HG03520 (cell line): Measurements from ENCODE around the gene DDX50.
"Not testable (repeated sequence)": the region's sequence is repeated elsewhere in the genome, so short reads cannot be mapped to it uniquely, and the experiment has no call there.

Experiments
- ATAC-seq: cut with Tn5 transposase; IDR thresholded peaks from one replicate; pipeline ENCODE4 v1.9.1; 2021; ENCODE audit warnings: mild to moderate bottlenecking, moderate library complexity; ENCODE audit not compliant: unreplicated experiment

Gene DDX50

GRCh38 chr10:68900427-68901104 lies 549 bp upstream of the DDX50 start:
- ATAC-seq: peak; percentile 34

- ATAC-seq: no peak
These were observed 1.3 kb downstream of the DDX50 start for GRCh38 chr10:68902382-68902781.

DNA sequence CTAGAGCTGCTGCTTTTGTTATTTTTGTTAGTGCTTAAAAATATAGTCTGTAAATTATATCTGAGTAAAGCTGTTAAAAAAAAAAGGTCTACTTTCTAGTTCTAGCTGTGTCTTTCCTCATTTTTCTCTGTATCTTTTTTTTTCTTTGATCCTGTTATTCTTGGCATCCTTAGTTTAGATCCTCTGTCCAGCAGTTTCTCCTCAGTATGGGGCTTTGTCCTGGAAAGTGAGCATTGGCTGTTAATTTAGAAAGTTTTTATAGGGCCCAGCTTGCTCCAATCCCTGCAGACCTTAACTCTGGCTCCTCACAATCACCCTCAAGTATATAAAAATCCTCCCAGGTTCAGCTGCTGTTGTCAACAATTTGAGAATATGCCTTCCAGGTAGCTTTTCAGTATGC lies 23.5 kb downstream of the DDX50 start:
- no peak for ATAC-seq

DNA sequence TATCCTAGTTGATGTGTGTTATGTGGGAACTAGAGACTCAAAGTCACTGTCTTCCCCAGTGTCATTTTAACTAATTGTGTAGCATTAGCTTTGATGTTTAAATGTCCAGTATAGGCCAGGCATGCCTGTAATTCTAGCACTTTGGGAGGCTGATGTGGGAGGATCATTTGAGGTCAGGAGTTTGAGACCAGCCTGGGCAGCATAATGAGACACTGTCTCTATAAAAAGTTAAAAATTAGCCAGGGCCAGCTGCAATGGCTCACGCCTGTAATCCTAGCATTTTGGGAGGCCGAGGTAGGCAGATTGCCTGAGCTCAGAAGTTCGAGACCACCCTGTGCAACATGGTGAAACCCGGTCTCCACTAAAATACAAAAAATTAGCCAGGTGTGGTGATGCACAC lies 24.4 kb downstream of the DDX50 start:
- ATAC-seq: no peak

DNA sequence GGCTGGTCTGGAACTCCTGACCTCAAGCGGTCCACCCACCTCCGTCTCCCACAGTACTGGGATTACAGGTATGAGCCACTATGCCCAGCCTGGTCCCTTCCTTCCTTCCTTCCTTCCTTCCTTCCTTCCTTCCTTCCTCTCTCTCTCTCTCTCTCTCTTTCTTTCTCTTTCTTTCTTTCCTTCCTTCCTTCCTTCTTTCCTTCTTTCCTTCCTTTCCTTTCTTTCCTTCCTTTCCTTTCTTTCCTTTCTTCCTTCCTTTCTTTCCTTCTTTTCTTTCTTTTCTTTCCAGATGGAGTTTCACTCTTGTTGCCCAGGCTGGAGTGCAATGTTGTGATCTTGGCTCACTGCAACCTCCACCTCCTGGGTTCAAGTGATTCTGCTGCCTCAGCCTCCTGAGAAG lies 28.0 kb downstream of the DDX50 start:
- not testable (repeated sequence) for ATAC-seq

GRCh38 chr10:68929888-68930287 lies 28.8 kb downstream of the DDX50 start:
- ATAC-seq: not testable (repeated sequence)

- not testable (repeated sequence) for ATAC-seq
These were observed 31.7 kb downstream of the DDX50 start for GRCh38 chr10:68932860-68933259.

GRCh38 chr10:68934994-68935393 lies 33.9 kb downstream of the DDX50 start:
- no peak for ATAC-seq

GRCh38 chr10:68938117-68938516 lies 37.0 kb downstream of the DDX50 start:
- ATAC-seq: no peak

GRCh38 chr10:68938884-68939283 lies 37.8 kb downstream of the DDX50 start:
- ATAC-seq: no peak

GRCh38 chr10:68940917-68941316 lies 39.8 kb downstream of the DDX50 start:
- ATAC-seq: not testable (repeated sequence)

- ATAC-seq: no peak
These were observed 49.5 kb downstream of the DDX50 start for GRCh38 chr10:68950598-68950997.

GRCh38 chr10:68954904-68955303 lies 53.8 kb downstream of the DDX50 start:
- no peak for ATAC-seq

GRCh38 chr10:68955355-68955831 lies 54.3 kb downstream of the DDX50 start:
- peak; percentile 25 for ATAC-seq

DNA sequence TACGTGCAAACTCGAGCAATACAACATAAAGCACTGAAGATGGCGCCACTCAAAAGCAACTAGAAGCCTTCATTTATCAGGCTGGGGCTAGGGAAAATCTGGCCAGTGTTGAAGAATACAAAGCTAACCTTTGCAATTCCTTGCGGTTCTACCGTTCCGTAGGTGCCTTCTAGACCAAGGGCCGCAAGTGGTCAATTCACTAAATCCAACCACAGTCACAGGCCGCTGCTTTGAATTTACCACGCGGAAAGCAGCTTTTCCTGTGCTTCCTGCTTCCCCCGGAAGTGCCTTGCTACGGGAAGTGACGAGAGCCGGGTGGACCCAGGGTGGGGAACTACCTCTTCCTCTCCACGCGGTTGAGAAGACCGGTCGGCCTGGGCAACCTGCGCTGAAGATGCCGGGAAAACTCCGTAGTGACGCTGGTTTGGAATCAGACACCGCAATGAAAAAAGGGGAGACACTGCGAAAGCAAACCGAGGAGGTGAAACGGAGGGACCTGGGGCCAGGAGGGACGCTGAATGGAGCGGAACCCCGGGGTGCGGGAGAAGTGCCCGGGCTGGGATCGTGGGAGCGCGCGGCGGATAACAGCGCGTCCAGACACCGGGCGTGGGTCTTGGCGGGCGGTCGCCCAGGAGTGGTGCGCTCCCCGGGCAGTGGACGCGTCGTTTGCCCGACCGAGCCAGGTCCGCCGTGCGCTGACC lies 54.9 kb downstream of the DDX50 start, which contains the start of gene DDX21:
Gene DDX21 (plus strand): TSS at position 339 of the 701 bp plus-strand sequence. CDS start 56 bp downstream, at position 395.
- ATAC-seq: peak; percentile 73

DNA sequence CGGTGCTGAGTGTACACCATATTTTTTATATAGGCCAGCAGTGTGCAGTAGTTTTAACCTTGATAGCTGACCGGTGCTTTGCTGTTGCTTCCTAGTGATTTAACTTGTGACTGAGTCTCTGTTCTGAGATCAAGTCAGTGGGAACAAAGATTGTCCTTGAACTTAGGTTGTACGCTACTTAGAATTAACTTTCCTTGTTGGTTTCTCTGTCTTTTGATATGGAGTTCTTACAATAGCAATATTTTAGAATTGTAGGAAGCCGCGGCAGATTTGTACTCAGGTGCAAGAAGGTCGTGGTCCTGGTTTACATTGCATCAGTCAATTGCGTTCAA lies 56.1 kb downstream of the DDX50 start:
- ATAC-seq: no peak

GRCh38 chr10:68957654-68958053 lies 56.5 kb downstream of the DDX50 start:
- ATAC-seq: no peak

DNA sequence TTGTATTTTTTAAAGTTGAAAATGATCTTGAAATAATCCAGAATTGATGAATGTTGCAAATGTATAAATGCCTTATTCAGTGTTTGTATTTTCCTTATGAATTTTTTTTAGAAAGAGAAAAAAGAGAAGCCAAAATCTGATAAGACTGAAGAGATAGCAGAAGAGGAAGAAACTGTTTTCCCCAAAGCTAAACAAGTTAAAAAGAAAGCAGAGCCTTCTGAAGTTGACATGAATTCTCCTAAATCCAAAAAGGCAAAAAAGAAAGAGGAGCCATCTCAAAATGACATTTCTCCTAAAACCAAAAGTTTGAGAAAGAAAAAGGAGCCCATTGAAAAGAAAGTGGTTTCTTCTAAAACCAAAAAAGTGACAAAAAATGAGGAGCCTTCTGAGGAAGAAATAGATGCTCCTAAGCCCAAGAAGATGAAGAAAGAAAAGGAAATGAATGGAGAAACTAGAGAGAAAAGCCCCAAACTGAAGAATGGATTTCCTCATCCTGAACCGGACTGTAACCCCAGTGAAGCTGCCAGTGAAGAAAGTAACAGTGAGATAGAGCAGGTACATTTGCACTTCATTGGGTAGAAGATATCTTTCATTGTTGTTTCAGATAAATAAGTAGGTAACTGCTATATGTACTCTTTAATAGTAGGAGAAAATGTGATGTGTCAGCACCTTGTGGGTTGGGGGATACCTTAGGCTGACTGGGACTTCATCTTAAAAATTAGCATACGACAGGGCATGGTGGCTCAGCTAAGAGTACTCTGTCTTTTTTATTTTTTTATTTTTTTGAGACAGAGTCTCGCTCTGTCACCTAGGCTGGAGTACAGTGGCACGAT lies 58.8 kb downstream of the DDX50 start:
- no peak for ATAC-seq

GRCh38 chr10:68963151-68963550 lies 62.0 kb downstream of the DDX50 start:
- no peak for ATAC-seq

- no peak for ATAC-seq
These were observed 72.9 kb downstream of the DDX50 start for GRCh38 chr10:68973975-68974374.

DNA sequence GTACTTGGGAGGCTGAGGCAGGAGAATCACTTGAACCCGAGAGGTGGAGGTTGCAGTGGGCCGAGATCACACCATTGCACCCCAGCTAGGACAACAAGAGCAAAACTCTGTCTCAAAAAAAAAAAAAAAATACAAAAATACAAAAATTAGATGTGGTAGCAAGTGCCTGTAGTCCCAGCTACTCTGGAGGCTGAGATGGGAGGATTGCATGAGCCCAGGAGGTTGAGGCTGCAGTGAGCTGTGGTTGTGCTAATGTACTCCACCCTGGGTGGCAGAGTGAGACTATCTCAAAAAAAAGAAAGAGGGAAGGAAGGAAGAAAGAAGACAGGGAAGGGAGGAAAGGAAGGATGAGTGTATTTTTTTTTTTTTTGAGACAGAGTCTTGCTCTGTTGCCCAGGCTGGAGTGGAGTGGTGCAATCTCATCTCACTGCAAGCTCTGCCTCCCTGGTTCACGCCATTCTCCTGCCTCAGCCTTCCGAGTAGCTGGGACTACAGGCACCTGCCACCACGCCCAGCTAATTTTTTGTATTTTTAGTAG lies 74.9 kb downstream of the DDX50 start:
- ATAC-seq: not testable (repeated sequence)
